Measurements from ENCODE around the gene TMEM238L.

TMEM238L gene

DNA sequence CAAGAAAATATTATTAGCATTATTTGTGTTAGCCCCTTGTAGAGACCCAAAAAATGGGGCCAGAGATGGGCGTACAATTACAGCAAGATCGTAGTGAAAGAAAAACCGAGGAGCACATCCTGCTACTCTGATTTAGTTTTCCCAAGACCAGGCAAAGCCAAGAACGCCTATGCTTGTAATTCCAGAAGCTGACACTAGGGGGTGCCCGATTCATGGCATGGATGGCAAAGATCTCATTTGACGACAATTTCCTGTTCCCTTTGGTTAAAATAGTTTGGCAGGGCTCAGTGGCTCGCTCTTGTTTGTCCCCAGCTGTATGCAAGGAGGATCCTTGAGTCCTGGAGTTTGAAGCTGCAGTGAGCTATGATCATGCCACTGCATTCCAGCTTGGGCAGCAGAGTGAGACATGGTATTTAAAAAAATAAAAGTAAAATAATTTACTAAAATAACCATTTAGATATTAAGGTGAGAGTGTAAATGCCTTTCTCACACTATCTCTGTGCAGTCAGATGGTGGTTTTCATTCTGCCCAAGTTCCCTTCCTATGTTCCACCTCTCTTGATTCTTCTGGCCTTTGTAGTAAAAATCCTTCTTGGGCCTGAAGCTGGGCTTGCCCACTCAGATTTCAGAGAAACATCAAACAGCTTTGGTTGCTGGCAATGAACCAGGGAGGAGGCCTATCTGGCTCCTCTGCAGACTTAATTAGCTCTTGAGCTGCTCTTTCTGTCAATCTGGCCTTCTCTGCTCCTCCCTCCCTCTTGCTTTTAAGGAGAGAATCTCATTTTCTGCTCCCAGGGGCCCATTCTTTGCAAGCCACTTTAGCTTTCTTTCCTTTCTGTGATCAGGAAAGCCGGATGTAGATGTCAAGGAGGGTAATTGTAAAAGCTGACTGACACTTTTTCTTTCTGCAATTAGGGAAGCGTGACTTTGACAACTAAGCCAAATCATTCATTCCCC, 31.2 kb downstream of the TMEM238L start:
- DNase-seq, result no peak

DNA sequence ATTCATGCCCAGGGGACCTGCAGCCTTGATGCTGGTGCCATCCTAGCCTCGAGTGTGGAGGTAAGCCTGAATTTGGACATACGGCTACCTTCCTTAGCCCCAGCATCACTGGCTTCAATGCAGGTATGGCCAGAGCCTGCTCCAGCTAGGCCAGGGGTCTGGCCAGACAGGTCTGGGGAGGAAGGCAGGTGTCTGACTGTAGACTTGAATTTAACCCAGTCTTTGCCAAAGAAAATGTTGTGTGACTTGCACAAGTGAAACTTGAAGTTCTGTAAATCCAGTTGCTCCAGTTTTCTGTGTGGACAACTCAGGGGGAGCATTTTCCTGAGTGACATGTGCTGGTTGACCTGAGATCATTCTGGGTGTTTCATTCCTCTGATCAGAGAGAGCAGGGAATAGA, 32.8 kb downstream of the TMEM238L start:
- no peak for DNase-seq

- no peak for DNase-seq
These were observed 34.1 kb downstream of the TMEM238L start for GRCh38 chr17:10769840-10770239.

DNA sequence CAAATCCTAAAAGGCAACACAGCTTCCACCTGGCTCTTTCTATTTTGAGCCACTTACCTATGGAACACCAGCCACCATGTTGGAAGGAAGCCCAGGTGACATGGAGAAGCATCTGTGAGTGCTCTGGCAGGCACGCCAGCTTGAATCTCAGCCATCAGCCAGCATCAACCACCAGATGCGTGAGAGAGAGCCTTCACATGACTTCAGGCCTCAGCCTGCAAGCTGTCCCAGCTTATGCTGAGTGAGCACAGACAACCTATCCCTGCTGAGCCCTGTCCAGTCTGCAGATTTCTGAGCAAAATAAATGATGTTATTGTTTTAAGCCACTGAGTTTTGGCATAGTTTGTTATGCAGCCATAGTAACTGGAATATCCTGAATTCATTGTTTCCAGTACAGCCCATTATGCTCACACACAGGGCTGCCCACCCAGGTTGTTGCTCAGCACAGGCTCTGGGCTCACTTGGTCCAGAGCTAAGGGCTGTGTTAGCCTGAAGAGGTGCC, 35.1 kb downstream of the TMEM238L start:
- no peak for DNase-seq

DNA sequence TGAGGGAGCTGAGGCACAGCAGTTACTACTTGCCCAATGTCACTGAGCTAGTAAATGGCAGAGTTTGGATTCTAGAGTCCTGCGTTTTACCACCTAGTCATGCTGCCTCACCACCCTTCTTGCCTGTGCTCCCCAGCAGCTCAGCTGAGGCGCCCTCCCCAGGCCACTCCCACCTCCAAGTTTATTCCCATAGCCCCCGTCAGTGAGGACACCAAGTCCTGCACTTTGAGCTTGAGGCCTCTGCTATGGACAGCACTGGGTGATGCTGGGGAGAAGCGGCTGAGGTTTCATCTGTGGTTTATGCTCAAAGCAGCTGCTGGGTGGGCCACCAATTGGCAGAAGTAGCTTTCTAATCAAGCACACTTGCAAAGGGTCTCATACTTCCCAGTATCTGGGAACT, 36.7 kb downstream of the TMEM238L start:
- DNase-seq, result no peak

GRCh38 chr17:10762037-10762436, 41.9 kb downstream of the TMEM238L start:
- no peak for DNase-seq

GRCh38 chr17:10761281-10761680, 42.6 kb downstream of the TMEM238L start:
- DNase-seq, result no peak

DNA sequence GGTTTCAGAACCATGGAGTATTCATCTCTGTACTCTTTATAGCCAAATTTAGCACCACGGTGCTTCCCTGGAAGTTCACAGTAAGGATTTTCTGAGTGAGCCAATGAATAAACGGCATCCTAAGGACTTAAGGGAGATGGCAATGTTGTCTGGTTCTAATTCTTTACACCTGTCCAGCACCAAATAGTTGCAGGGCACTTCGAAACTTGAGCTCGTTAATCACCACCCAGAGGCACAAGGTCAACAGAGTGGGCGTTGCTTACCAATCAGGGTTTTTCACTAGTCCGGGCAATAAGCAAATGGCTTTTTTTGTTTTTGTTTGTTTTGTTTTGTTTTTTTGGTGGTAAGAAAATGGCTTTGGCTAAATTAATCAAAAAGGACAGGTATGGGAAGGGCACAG, 45.8 kb downstream of the TMEM238L start:
- DNase-seq, result no peak

DNA sequence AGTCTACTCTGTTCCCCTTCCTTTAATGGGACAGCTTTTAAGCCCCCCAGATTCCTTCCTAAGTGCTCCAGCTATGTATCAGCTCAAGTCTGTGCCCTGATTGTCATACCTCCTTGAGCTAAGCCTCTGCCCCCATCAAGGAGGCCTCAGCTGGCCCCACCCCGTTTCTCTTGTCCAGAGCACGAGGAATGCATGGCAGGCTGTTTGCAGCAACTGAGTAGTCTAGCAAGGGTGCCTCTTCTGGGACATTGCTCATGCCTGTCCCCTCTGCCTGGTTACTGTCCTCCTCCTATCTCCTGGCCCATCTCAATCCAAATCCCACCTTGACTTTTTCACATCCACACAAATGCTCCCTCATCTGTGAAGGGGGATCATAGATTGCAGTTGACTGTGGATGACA, 46.3 kb downstream of the TMEM238L start:
- DNase-seq, result no peak

- no peak for DNase-seq
These were observed 46.8 kb downstream of the TMEM238L start for GRCh38 chr17:10757067-10757466.

DNA sequence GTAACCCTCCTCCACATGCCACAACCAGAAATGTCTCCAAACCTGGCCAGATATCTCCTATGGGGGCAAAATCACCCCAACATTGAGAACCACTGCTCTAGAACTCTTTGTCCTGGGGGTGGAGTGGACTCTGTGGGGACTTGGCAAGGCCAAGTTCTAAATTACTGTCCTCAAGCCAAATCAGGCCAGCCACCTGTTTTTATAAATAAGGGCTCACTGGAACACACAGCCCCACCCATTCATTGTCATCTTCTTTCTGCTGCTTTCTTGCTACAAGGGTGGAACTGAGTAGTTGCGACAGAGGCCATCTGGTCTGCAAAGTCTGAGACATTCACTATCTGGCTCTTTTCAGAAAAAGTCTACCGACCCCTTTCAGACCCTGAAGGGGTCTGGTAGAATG, 47.3 kb downstream of the TMEM238L start:
- DNase-seq, result no peak

DNA sequence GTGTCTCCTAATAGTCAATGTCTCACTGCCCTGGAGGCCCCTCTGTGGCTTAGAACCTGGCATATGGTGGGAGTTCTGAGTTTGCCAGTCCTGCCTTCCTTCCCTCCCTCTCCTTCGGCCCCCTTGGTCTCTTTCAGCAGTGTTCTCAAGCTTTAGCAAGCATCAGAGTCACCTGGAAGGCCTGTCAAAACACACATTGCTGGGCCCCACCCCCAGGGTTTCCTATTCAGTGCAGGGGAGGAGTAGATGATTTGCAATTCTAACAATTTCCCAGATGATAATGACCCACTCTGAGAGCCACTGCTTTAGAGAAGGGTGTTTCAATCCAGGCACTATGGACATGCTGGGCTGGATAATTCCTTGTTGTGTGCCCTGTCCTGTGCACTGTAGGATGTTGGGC, 47.7 kb downstream of the TMEM238L start:
- DNase-seq, result no peak

DNA sequence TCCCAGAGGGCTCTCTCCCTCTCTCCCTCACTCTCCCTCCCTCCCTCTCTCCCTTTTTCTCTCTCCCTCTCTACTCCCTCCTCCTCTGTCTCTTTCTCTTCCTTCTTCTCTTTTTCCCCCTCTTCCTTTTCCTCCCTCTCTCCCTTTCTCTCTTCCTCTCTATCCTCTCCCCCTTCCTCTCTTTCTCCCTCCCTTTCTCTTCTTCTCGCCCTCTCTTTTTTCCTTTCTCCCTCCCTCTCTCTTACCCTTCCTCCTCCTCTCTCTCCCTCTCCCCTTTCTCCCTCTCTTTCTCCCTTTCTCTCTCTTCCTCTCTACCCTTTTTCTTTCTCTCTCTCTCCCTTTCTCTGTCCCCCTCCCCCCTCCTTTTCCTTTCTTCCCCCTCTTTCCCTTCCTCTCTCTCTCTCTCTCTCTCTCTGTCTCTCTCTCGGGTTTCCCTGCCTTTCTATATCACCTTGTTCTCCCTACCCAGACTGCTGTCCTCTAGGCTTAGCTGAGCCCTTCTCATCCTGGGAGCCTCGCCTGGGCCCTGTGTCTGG, 48.2 kb downstream of the TMEM238L start:
- DNase-seq, result no peak

GRCh38 chr17:10754861-10755591, 48.9 kb downstream of the TMEM238L start:
- DNase-seq, result no peak

DNA sequence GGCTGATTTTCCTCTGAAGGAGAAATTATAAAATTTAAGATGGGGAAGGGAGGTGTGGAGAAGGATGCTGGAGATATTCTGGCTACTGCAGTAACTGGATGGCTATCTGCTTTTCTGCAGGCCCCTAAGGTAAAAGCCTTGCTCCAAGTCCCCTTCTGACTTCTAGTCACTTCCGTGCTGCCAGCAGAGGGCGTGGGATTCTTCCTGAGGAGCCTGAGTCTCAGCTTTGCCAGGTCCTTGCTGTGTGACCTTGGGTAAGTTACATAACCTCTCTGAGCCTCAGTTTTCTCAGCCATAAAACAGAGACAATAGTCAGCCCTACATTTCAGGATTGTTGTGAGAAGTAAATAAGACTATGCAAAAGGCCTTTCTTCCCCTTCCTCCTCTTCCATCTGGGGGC, 49.8 kb downstream of the TMEM238L start:
- no peak for DNase-seq

DNA sequence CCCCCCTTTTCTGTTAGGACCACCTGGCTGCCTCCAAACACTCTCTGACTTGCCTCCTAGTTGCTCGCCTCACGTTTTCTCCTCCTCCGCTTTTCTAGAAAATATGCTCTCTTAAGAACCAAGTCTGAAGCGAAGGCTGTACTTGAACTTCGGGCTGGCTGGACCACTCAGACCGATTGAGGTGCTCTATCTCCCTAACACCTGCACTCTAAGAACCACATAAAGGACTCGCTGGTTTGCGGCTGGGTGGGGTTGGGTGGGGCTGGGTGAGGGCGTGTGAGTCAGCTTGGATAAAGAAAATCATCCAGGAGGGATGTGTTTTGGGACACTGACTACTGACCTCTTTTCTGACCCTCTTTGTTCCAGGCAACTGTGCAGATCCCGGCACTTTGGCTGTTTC, 51.2 kb downstream of the TMEM238L start:
- no peak for DNase-seq

GRCh38 chr17:10751563-10751962, 52.3 kb downstream of the TMEM238L start:
- DNase-seq, result no peak

DNA sequence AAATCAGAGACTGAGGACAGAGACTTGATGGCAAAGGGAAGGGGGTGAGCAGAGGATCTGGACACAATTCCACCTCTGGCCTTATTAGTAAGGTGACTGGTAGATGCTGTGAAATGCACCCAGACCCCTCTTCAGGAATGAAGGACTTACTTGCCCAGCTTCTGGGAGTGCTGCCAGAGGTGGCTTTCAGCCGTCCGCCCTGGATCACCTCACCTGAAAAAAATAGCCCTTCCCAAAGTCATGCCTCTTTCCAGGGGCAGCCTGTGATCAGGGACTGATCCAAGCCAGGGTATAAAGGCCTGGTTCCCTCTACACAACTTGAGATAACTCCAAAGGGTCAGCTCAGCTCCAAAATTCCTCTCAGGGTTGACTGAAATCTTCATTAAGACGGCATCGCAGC, 53.7 kb downstream of the TMEM238L start:
- DNase-seq, result no peak

DNA sequence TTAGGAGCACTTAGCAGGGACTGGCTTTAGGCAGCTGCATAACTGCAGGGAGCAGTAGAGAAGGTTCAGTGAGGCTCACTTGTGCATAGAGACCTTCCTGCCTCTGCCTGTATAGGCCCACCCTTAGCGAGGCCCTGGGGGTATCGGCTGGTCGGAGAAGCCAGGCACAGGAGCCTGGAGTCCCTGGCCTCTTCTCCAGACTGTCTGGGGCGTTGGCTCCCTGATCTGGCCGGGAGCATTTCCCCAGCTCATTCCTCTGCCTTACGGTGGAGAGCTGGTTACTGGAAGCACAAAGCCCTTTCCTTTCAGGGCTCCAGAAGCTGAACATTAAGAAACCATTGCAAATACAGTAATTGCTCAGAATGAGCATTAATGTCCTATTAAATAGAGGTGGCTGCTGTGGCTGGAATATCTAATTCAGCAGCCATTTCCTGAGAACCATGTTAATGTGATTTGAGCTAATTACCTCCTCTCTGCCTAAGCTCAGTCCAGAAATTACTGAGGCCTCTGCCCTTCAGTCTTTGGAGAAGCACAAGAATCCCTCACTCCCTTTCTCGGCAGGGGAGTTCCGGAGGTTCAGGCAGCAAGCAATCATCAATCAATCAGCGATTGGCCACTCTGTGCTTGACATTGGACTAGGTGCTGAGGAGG, 55.2 kb downstream of the TMEM238L start:
- no peak for DNase-seq

DNA sequence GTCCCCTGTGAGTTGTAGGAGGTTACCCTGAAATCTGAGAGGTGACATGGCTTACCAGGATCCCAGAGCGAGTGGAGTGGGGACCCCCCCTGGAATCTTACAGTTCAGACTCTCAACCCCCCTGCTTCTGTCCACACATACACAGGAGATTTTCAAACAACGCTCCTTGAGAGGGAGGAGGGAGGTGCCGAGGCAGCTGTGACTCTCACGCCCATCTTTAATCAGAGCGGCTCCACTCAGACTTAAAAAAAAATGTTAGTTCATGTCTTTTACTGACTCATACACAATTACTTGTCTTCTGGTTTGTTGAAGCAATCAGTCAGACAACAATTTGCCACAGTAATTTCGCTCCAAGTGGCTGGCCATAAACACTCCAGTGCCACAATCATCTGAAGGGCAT, 58.7 kb downstream of the TMEM238L start:
- DNase-seq, result no peak
